Uterus (tissue), 2 donors: ENCODE measurements around the gene IL17A.

ENCODE experiments used
- CTCF ChIP-seq, 4 experiments: fragments of 200-600 bp in 2 of 4; fragments of 450-650 bp in 2 of 4; sonication (generic) in 2 of 4; IDR thresholded peaks; one replicate each; pipeline ENCODE4 v1.5.1; 2016 to 2019; ENCODE audit warnings: antibody characterized with exemption in 4 of 4, mild to moderate bottlenecking in 2 of 4, moderate library complexity in 1 of 4
- POLR2A ChIP-seq, 2 donors: fragments of 450-650 bp; IDR thresholded peaks; one replicate each; pipeline ENCODE4 v1.6.1; 2016; ENCODE audit warnings: antibody characterized with exemption in 2 of 2, mild to moderate bottlenecking in 1 of 2, moderate library complexity in 1 of 2

GRCh38 chr6:52216932-52217575 lies 30.9 kb downstream of the IL17A start:
- TF ChIP-seq CTCF (IDR thresholded peaks at IDR 0.05) (no peak), POLR2A (IDR thresholded peaks at IDR 0.05) (no peak)
